DMS153 treated with DMSO at 0.1 percent for 48 hours (cell line): ENCODE data around the gene MAP3K9.

Source experiments
- DNase-seq: peaks from one replicate; lab custom pipeline; 2025; ENCODE audit not compliant: unreplicated experiment; lab: John Stamatoyannopoulos, UW

Gene MAP3K9

DNA sequence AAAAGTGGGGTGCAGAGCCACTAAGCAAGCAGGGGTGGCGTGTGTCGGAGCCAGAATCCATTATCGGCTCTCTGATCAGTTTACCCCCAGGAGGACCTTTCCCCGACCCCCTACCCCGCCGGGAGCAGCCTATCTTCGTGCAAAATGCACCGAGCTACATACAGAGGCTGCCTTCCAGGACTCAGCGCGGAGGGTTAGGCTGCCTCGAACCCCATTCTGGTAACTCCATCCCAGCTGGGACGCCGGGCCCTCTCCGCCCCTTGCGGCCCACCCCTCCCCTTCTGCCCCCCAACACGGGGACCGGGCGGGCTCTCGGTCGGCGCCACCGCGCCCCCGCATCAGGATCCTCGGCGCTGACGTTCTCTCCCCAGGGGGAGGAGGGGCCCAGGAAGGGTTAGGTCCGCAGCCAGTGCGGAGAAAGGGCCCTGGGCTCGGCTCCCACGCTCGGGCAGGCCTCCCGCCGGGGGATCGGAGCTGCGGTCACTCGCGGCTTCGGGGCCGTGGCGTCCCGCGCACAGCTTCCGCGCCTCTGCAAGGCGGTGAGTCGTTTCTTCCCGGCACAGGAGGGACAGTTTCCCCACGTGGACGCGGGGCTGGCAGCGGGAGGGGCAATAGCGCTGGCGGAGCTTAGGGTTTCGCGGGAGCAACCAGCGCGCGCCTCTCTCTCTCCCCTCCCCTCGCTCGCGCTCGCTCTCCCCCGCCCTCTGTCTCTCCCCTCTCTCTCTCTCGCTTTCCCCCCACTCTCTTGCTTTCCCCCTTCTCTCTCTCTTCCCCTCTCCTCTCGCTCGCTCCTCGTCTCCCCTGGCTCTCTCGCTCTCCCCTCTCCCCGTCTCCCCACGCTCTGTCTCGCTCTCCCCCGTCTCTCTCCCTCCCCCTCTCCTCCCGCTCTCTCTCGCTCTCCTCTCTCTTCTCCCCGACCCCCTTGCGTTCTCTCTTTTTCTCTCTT, 12.5 kb upstream of the MAP3K9 start:
- DNase-seq = no peak

DNA sequence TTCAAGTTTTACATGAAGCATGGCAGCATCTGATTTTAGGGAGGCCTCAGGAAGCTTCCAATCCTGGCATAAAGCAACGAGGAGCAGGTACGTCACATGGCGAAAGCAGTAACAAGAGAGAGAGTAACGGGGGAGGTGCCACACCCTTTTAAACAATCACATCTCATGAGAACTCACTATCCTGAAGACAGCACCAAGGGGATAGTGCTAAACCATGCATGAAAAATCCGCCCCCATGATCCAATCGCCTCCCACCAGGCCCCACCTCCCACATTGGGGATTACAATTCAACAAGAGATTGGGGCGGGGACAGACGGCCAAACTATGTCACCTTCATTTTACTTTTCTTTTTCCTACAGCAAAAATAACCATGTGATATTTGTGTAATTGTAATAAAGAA, 7.2 kb upstream of the MAP3K9 start:
- no peak for DNase-seq

DNA sequence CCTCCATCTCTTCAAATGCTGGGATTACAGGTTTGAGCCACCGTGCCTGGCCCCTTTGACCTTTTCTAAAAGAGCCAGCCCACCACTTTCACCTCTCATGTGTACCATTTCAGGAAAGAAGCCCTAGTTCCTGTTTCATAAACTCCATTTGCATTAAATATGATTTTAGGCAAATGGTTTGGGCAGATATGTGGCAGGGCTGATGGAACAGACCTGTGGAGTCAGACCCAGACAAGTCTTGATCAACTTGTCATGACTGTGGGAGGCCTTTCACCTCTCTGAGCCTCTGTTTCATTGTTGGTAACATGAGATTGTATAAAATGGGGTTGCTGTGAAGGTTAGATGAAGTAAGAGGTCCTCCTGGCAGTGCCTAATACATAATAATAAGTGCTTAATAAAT, 5.2 kb upstream of the MAP3K9 start:
- DNase-seq = no peak

DNA sequence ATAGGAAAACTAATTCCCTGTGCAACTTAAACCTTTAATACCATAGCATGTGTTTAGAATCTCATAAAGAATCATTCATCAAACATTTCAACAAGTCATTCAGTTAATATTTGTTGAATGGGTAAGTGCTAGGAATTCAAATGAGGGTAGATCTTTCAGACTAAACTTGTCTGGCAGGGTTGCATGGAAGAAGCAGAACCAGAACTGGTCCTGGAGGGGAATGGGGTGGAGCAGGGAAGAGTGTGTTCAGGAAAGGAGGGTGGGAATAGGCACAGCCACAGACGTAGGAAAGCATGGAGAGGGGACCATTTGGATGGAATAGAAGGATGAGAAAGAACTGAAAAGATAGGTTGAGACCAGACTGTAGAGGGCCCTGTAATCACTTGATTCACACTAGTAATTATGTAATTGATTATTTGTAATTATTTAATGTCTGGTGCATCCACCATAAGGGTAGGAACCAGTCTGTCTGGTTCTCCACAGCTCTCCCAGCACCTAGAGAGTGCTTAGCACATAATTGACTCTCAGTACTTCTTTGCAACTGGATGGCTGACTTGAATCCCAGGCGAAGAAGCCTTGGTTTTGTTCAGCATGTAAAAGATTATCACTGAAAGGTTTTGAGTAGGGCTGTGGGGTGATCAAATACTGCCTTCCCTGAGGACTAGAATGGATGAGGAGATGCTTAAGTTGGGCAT, 3.0 kb upstream of the MAP3K9 start:
- no peak for DNase-seq

DNA sequence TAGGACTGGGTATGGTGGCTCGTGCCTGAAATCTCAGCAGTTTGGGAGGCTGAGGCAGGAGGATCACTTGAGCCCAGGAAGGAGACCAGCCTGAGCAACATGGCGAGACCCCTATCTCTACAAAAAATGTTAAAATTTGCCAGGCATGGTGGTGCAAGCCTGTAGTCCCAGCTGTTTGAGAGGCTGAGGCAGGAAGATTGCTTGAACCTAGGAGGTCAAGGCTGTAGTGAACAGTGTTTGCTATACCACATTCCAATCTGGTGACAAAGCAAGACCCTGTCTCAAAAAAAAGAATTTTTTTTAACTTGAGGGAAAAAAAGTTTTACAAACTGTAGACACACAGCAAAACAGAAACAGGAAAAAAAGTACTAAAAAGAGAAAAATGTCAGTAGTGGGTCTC, 2.3 kb upstream of the MAP3K9 start:
- DNase-seq = no peak

DNA sequence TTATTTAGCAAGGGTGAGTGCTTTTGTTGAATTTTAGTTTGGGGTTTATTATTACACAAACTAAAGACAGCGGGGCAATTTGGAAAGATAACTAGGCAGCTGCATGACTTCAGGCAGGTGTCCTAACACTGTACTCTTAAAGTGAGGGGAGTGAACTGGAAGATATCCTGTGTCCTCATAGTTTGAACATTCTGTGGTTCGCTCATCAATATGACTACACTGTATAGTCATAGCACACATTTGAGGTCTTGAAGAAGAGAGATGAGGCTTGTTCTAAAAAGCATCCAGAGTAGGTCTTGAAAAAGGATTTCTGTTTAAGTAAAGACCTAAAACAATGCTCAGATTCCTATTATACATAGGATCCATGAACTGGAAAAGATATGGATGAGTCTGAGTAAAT, 1.7 kb upstream of the MAP3K9 start:
- DNase-seq = no peak

DNA sequence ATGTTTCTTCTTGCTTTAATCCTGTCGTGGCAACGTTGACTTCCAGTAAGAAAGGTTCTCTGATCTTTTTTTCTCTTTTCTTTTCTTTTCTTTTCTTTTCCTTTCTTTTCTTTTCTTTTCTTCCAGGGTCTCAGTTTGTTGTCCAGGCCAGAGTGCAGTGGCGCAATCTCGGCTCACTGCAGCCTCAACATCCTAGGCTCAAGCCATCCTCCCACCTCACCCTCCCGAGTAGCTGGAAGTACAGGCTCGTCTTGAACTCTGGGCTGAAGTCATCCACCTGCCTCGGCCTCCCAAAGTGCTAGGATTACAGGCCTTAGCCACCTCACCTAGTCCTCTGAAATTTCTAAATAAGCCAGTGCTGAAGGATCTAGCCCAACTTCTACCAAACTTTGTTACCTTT, 1.3 kb upstream of the MAP3K9 start:
- no peak for DNase-seq

DNA sequence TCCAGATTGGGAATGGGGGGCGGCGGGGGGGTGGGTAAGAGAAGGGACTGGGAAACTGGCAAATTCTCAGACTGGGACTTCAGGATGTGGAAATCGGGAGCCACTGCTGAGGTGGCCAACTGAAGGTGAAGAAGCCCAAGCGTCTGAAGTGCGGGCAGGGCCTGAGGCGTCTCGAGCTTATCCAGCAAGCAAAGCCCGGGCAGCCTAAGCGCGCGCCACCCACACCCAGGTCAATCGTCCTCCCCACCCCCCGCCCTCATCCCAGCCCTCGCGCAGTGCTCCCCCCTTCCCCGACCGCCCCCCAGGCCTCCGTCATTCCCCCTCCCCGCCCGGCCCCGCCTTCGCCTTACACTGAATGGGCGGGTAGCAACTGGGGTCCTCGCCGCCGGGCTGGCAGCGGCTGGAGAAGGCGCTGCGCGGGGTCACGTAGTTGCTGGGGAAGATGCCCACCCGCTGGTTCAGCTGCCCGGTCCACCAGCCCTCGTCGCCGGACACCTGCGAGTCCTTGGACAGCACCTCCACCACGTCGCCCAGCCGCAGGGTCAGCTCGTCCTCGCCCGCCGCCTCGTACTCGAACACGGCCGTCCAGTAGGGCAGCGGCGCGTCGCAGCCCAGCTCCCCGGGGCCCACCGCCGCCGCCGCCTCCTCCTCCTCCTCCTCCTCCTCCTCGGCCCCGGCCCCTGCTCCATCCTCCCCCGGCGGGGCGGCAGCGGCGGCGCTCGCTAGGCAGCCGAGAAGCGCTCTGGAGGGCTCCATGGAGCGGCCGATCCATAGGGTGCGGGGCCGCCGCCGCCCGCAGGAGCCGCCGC, 693 bp downstream of the MAP3K9 start:
- DNase-seq = no peak

DNA sequence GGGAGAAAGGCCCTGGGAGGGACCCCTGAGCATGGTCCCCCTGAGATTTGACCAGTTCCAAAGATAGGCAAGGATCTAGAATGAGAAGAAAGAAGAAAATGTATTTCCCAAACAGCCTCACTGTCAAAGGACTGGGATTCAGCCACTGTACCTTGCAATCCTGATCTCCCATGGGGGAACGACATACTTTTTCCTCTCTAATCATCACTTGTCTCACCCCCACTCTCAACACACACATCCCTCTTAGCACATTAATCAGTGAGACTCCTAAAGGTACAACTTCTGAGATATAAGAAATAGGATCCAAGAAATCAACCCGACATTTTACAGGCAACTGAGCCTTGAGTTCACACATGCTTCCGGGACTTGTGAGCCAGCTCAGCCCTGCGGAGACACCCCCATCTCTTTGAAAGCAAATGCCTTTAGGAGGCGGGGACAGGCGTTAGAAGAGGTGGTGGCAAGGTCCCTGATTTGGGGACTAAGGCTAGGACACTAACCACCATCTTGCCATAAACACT, 1.4 kb downstream of the MAP3K9 start:
- DNase-seq = no peak

DNA sequence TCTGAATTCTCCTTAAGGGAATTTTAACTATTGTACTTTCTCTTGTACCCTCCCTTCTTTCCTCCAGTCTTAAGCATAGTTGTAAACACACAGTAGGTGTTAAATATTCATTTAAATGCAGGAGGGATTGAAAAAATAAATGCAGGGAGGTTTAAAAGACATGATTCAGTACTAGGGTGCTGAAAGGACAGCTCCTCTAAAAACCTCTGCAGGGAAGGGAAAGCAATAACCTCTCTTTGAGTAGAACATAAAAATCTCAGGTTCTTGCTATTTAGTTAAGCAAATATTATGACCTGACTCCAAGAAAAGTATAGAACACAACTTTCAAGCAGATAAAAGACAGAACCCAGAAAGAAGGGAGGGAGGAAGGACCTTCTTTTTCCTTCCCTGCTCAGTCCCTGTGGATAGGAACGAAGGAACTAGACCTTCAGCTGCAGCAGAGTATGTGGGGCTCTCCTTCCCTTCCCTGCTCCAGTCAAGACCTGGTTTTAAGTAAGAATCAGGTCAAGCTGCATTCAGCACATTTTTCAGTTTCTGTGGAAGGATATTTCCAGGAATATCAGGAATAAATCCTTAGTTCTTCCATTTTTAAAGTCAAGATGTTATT, 4.7 kb downstream of the MAP3K9 start:
- no peak for DNase-seq

DNA sequence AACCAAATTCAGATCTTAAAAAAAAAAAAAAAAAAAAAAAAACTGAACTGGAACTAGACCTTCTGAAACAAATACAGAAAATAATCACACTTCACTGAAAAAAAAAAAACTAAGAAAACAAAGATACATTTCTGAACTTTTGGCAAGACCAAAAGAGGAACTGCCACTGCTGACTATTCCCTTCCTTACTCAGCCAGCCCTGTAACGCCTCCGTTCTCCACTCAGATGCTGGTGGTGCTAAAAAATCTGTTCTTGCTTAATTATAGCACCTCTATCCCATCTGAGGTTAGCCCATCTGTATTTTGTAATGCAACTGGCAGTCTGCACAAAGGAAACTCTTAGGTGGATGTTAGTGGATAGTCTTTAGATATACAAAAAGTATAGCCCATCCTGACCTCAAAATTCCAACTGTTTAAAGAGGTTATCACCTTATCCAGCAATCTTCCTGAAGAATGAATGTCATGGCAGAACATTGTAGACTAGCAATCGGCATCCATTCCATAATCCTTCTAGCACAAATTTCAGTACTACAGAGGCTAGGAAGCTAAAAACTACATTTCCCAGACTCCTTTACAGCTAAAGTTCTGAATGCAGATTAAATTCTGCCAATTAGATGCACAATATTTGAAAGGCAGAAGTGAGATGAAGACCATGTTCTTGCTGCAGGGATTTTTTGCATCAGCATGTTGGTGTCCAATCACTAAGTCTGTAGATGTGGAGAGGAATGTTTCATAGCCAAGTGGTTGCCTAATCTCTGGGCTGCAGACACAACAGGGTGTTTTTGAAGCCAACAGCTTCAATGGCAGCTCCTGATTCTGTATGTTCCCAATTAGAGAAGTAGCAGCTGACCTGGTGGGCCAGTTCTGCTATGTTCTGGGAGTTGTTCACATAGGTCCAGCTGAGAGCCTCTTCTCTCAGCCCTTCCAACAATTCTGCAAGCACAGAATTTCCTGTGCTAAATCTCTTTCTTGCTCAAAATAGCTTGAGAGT, 5.7 kb downstream of the MAP3K9 start:
- DNase-seq = no peak

DNA sequence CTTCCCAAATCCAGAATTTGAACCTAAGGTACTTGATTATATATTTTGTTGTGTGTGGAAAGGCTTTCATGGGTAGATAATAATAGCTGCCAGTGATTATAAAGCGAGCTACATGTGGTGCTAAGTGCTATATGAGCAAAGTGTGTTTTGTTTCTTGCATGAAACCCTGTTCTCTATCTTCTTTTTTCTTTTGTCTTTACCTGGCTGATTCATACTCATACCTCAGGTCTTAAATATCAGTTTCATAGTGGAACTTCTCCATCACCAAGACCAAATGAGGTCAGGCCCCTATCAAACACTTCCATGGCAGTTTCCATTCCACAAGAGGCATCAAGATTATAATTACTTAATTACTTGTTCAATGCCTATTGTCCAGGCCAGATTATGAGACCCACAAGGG, 6.9 kb downstream of the MAP3K9 start:
- DNase-seq = no peak

DNA sequence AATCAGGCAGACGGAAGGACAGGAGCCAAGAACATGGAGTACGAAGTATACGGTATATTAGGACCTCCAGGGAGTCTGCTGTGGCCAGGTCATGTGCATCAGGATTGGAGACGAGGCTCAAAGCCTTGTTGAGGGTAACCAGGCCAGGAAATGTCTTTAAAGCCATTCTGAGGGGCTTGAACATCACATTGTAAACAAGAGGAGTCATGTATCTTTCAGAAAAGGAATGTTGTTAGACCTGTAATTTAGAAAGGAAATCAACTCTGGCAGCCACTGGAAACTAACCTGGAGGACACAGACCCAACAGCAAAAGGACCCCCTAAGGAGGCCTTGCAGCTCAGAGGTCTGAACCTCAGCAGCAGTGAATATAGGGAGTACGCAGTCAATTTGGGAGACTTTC, 7.5 kb downstream of the MAP3K9 start:
- DNase-seq = no peak

DNA sequence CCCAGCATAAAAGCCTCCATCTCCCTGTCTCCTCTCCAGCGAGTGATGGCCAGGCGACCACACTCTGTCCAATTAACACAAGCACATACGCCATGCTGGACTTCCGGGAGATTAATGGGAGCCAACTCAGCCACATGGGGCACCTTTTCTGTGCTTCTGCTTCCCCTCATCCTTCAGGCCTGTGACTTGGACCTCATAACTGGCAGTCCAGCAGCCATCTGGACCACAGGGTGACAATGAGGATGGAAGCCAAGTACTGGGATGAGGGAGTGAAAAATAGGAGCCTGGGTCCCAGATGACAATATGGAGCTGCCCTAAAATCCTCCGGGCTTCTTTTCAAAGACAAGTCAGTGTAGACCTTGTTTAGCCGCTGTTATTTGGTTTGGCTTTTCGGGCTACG, 12.8 kb downstream of the MAP3K9 start:
- DNase-seq = no peak

DNA sequence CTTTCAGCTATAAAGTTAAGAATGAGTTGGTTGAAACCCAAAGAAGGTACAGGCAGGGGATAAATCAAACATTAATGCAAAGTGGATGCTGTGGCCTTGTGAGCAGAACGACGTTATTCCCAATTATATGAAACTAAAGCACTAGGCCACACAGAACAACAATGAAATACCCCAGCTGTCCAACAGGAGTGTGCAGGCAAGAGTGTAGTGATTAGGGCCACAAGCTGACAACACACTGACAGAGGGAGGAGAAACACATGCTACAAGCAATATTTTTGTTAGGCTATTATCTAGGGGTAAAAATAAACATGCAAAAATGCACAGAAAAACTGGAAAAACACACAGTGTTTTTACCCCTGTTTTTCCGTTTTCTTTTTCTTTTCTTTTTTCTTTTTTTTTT, 15.0 kb downstream of the MAP3K9 start:
- no peak for DNase-seq

DNA sequence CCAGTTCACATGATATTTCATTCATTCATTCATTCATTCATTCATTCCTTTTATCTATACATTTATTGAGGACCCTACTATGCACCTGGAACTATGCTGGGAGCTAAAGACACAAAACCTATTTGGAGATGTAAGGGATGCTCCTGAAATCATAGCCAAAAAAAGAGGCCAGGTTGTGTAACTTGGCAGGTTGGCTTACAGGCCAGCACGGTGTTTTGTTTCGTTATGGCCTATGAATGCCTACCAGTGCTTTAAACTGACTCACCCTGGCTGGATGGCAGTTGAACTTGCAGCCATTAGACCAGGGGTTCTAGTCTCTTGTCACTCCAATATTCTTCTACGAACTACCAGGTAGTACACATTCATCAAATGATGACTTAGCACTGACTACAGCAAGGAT, 15.7 kb downstream of the MAP3K9 start:
- no peak for DNase-seq

DNA sequence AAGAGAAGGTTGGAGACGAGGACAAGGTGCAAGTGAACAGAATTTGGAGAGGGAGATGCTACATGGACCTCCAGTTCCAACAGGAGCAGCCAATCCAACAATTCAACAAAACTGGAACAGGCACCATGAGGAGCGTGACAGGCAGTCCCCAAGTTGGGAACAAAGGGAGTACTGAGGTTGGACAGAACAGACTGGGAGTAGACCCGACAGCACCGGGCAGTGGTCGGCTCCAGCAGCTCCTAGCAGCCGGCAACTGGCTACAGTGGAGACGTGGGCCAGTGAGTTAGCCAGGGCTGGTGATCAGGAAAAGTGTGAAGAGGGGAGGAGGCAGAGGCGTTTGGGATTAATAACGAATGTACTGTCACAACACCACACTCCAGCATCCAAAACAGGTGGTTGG, 16.4 kb downstream of the MAP3K9 start:
- DNase-seq = no peak

DNA sequence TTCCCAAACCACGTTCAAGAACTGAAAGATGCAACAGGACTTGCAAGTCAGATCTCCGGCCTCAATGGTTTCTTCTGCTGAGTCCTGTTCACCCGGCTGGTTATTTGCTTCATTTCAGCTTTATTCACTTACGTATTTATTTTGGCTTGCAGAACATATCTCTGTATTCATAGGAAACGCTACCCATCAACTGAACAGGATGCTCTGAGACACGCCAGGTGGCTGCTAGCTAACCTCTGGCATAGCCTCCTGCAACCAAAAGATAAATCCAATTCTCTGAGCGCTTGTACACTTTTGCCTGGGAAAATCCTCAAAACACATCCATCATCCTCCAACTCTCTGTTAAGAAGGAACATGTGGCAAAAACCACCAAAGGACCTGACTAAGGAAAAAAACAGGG, 17.3 kb downstream of the MAP3K9 start:
- DNase-seq = no peak

DNA sequence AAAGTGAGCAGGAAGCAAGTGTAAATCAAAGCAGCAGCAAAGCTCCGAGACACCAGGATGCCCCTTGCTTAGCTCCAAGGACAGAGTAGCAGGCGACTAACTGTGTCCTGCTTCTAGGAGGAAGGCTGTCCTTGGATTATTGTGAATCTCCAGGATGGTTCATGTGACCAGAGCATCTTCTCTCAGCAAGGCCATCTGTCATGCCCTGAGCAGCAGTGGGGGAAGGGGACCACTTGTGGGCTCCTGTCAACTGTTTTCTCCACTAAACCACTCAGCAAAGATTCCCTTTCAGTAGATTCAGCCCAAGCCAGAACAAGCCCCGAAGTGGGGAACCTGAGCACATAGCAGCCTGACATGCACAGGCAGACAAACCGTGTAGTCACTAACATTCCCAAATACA, 19.4 kb downstream of the MAP3K9 start:
- no peak for DNase-seq

DNA sequence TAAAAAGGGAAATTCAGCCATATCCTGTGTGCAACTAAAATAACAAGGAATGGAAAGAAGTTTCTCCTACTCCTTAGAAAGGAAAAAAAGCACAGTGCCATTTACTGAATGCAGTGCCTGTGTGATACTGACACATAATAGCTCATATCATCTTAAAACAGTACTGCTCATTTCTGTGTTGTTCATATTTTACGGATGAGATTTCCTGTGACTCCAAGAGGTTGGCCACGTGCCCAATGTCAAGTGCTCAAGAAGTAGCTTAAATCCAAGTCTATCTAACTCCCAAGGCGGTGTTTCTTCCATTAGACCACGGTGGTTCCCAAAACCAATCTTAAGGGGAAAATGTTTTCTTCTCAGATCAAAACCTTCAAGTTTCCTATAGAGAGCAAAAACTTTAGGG, 20.0 kb downstream of the MAP3K9 start:
- no peak for DNase-seq
